GM23338 (cell line): Measurements from ENCODE around the gene ATP6V1F. TPM values are rescaled to one million over a fixed set of nuclear protein-coding genes. Genes with fewer than 3 reads are reported as not detected.

Experiments
- ATAC-seq: fragments of 200-7000 bp; cut with Tn5 transposase; 3 replicates; pipeline ENCODE4 v1.9.1; 2020
- DNase-seq: peaks from one replicate; pipeline ENCODE4 v3.0.0-alpha.2; 2015; ENCODE audit warnings: low spot score
- H2AFZ ChIP-seq: fragments of 200-600 bp; sonication (generic); 2 replicates; pipeline ENCODE4 v1.8.0; 2016; ENCODE audit warnings: antibody characterized with exemption, mild to moderate bottlenecking, moderate library complexity
- H3F3A ChIP-seq: fragments of 200-600 bp; sonication (generic); replicated peaks from 2 replicates; pipeline ENCODE4 v1.8.0; 2017; ENCODE audit warnings: antibody characterized with exemption, mixed run types, low read depth
- H3K27ac ChIP-seq: fragments of 200-600 bp; sonication (generic); 2 replicates; pipeline ENCODE4 v1.6.1; 2016; ENCODE audit warnings: low read depth
- H3K27me3 ChIP-seq: fragments of 200-600 bp; sonication (generic); 2 replicates; pipeline ENCODE4 v1.8.0; 2016; ENCODE audit warnings: mild to moderate bottlenecking, mixed run types, moderate library complexity; ENCODE audit not compliant: insufficient read depth
- H3K36me3 ChIP-seq: fragments of 200-600 bp; sonication (generic); 2 replicates; pipeline ENCODE4 v1.8.0; 2016; ENCODE audit warnings: mild to moderate bottlenecking; ENCODE audit not compliant: insufficient read depth
- H3K4me1 ChIP-seq: fragments of 200-600 bp; sonication (generic); 2 replicates; pipeline ENCODE4 v1.8.0; 2016; ENCODE audit warnings: mild to moderate bottlenecking, moderate library complexity; ENCODE audit not compliant: insufficient read depth
- H3K4me2 ChIP-seq: fragments of 200-600 bp; sonication (generic); 2 replicates; pipeline ENCODE4 v1.7.1; 2017; ENCODE audit warnings: mixed run types
- H3K4me3 ChIP-seq: fragments of 200-600 bp; sonication (generic); 2 replicates; pipeline ENCODE4 v1.6.1; 2016; ENCODE audit warnings: mixed run types
- H3K79me2 ChIP-seq: fragments of 200-600 bp; sonication (generic); replicated peaks from 2 replicates; pipeline ENCODE4 v1.8.0; 2017; ENCODE audit warnings: mild to moderate bottlenecking; ENCODE audit not compliant: insufficient read depth
- H3K9me2 ChIP-seq: fragments of 200-600 bp; sonication (generic); 2 replicates; pipeline ENCODE4 v1.8.0; 2017; ENCODE audit not compliant: insufficient read depth
- H4K20me1 ChIP-seq: fragments of 200-600 bp; sonication (generic); replicated peaks from 2 replicates; pipeline ENCODE4 v1.8.0; 2017; ENCODE audit warnings: mild to moderate bottlenecking; ENCODE audit not compliant: insufficient read depth
- H3K27ac Mint-ChIP-seq: 2 replicates; pipeline ENCODE4 v1.8.0; 2020; ENCODE audit warnings: inconsistent platforms, mild to moderate bottlenecking, moderate library complexity, mixed read lengths
- H3K27me3 Mint-ChIP-seq: 3 replicates; pipeline ENCODE4 v1.8.0; 2022; ENCODE audit warnings: low read depth, mild to moderate bottlenecking, moderate library complexity, mixed read lengths, inconsistent platforms; ENCODE audit not compliant: insufficient read depth, poor library complexity
- H3K36me3 Mint-ChIP-seq: 3 replicates; pipeline ENCODE4 v1.8.0; 2021; ENCODE audit warnings: low read depth, mild to moderate bottlenecking, inconsistent platforms, moderate library complexity, mixed read lengths
- H3K4me1 Mint-ChIP-seq: 3 replicates; pipeline ENCODE4 v1.8.0; 2020; ENCODE audit warnings: mild to moderate bottlenecking, inconsistent platforms, mixed read lengths
- H3K4me3 Mint-ChIP-seq: 3 replicates; pipeline ENCODE4 v1.8.0; 2021; ENCODE audit warnings: moderate library complexity, mild to moderate bottlenecking, inconsistent platforms, mixed read lengths
- H3K9me3 Mint-ChIP-seq: 3 replicates; pipeline ENCODE4 v1.8.0; 2020; ENCODE audit warnings: moderate library complexity, mild to moderate bottlenecking, inconsistent platforms, mixed read lengths
- EZH2 ChIP-seq: fragments of 200-600 bp; sonication (generic); IDR thresholded peaks from one replicate; pipeline ENCODE4 v1.8.0; 2017; ENCODE audit warnings: antibody characterized with exemption, mild to moderate bottlenecking, low read depth; ENCODE audit not compliant: unreplicated experiment
- JUNB ChIP-seq: IDR thresholded peaks from one replicate; pipeline ENCODE4 v1.6.1; 2016; ENCODE audit warnings: antibody characterized with exemption; ENCODE audit not compliant: unreplicated experiment
- POLR2AphosphoS5 ChIP-seq: IDR thresholded peaks from 2 replicates; pipeline ENCODE4 v1.6.1; 2016; ENCODE audit warnings: antibody characterized with exemption, low read depth
- ZNF331 ChIP-seq: fragments of 250-450 bp; sonication (Bioruptor Pico); IDR thresholded peaks from 2 replicates; pipeline ENCODE4 v1.5.0; 2020; ENCODE audit warnings: low read depth, mild to moderate bottlenecking, moderate library complexity
- polyA plus RNA-seq: library from polyadenylated mRNA; unstranded; fragments of >200 nt; fragmentation: Nextera tagmentation; extraction: Ambion mirVana; gene quantifications from 2 replicates; pipeline ENCODE4 v1.2.1, GENCODE V29; 2016
- total RNA-seq: library from RNA; depleted of rRNA; stranded (reverse); fragments of >200 nt; shearing (Covaris generic); gene quantifications from 2 replicates; pipeline ENCODE4 v1.2.3, GENCODE V29; 2014
- TF ChIP-seq, protein P1 (sequence below), 2 experiments: fragments of 200-600 bp in 1 of 2; sonication (generic) in 1 of 2; conservative IDR thresholded peaks; 2 replicates each; pipeline versions ENCODE4 v1.5.1 to v1.6.1; 2016 to 2017; ENCODE audit warnings: antibody characterized with exemption in 2 of 2, low read depth in 2 of 2, mild to moderate bottlenecking in 2 of 2, moderate library complexity in 1 of 2
- TF ChIP-seq, protein P2 (sequence below): fragments of 250-450 bp; sonication (Bioruptor Pico); IDR thresholded peaks from 2 replicates; pipeline ENCODE4 v1.5.0; 2020; ENCODE audit warnings: mild to moderate bottlenecking, moderate library complexity

The ATP6V1F gene
- total and polyA plus RNA-seq, 2 experiments from 2014 or later = 66.5 to 271 TPM

DNA sequence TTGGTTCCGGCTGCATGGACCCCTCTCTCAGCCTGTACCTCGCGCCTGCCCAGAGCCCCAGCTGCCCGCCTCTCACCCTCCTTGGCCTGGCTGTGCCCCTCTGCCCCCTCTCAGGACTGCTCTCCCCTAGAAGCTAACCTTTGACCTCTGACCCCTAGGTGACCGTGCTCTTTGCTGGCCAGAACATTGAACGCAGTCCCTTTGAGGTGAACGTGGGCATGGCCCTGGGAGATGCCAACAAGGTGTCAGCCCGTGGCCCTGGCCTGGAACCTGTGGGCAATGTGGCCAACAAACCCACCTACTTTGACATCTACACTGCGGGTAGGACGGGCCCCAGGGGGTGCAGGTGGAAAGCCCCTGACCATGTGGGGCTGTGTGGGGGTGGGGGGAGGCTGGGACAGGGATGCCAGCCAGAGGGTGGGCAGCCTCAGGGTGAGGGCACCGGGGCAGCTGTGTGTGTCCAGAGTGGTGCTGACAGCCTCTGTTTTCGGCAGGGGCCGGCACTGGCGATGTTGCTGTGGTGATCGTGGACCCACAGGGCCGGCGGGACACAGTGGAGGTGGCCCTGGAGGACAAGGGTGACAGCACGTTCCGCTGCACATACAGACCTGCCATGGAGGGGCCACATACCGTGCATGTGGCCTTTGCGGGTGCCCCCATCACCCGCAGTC lies 24.4 kb upstream of the ATP6V1F start (continued):
- TF ChIP-seq, protein P1, sequence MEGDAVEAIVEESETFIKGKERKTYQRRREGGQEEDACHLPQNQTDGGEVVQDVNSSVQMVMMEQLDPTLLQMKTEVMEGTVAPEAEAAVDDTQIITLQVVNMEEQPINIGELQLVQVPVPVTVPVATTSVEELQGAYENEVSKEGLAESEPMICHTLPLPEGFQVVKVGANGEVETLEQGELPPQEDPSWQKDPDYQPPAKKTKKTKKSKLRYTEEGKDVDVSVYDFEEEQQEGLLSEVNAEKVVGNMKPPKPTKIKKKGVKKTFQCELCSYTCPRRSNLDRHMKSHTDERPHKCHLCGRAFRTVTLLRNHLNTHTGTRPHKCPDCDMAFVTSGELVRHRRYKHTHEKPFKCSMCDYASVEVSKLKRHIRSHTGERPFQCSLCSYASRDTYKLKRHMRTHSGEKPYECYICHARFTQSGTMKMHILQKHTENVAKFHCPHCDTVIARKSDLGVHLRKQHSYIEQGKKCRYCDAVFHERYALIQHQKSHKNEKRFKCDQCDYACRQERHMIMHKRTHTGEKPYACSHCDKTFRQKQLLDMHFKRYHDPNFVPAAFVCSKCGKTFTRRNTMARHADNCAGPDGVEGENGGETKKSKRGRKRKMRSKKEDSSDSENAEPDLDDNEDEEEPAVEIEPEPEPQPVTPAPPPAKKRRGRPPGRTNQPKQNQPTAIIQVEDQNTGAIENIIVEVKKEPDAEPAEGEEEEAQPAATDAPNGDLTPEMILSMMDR (conservative IDR thresholded peaks at IDR 0.05; ENCODE audit: low read depth in 2 of 2) = no peak
- TF ChIP-seq JUNB (no peak), EZH2 (no peak)

DNA sequence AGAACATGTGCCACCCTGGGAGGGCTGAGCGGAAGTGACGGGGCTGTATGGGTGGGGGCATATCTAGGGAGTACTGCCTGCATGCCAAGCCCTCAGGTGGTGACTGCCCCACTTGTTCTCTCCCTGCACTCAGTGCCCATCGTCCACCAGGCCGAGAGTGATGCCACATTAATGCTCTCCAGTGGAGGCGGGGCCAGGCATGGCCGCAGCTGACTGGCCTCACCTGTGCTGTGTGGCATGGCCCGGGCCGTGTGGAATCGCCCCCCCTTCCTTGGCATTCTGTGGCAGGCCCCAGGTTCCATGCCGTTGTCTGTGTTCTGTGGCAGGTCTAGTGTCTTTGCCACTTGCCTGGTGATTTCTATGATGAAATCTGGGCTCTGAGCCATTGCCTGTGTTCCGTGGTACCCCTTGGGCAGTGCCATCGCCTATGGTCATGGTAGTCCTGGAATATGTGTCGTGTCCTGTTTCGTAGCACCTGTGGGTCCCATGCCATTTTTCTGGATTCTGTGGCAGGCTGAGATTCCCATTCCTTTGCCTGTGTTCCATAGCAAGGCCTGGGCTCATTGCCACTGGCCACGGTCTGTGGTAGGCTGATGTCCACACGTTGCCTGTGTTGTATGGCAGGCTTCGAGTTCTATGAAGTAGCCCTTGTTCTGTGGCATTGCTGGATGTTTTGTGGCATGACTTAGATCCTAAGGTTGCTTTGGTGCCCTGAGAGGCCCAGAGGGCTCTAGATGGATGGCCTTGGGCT lies 23.5 kb upstream of the ATP6V1F start:
- peaks cover 4% of the 10 kb centered on the region; the same call in 1 of the 2 replicates for H3K4me1 ChIP-seq
- peaks cover 12% of the 10 kb centered on the region for H3K4me1 Mint-ChIP-seq
- peaks cover 12% of the 10 kb centered on the region for H3K27me3 Mint-ChIP-seq
- no peak overlapping the region for H3K27ac Mint-ChIP-seq
- ATAC-seq (no peak), DNase-seq (no peak)
- H4K20me1 ChIP-seq = no peaks in the 10 kb centered on the region
- TF ChIP-seq ZNF331 (CRISPR knock-in tag) (no peak), EZH2 (no peak), POLR2AphosphoS5 (no peak)
- TF ChIP-seq, protein P2, sequence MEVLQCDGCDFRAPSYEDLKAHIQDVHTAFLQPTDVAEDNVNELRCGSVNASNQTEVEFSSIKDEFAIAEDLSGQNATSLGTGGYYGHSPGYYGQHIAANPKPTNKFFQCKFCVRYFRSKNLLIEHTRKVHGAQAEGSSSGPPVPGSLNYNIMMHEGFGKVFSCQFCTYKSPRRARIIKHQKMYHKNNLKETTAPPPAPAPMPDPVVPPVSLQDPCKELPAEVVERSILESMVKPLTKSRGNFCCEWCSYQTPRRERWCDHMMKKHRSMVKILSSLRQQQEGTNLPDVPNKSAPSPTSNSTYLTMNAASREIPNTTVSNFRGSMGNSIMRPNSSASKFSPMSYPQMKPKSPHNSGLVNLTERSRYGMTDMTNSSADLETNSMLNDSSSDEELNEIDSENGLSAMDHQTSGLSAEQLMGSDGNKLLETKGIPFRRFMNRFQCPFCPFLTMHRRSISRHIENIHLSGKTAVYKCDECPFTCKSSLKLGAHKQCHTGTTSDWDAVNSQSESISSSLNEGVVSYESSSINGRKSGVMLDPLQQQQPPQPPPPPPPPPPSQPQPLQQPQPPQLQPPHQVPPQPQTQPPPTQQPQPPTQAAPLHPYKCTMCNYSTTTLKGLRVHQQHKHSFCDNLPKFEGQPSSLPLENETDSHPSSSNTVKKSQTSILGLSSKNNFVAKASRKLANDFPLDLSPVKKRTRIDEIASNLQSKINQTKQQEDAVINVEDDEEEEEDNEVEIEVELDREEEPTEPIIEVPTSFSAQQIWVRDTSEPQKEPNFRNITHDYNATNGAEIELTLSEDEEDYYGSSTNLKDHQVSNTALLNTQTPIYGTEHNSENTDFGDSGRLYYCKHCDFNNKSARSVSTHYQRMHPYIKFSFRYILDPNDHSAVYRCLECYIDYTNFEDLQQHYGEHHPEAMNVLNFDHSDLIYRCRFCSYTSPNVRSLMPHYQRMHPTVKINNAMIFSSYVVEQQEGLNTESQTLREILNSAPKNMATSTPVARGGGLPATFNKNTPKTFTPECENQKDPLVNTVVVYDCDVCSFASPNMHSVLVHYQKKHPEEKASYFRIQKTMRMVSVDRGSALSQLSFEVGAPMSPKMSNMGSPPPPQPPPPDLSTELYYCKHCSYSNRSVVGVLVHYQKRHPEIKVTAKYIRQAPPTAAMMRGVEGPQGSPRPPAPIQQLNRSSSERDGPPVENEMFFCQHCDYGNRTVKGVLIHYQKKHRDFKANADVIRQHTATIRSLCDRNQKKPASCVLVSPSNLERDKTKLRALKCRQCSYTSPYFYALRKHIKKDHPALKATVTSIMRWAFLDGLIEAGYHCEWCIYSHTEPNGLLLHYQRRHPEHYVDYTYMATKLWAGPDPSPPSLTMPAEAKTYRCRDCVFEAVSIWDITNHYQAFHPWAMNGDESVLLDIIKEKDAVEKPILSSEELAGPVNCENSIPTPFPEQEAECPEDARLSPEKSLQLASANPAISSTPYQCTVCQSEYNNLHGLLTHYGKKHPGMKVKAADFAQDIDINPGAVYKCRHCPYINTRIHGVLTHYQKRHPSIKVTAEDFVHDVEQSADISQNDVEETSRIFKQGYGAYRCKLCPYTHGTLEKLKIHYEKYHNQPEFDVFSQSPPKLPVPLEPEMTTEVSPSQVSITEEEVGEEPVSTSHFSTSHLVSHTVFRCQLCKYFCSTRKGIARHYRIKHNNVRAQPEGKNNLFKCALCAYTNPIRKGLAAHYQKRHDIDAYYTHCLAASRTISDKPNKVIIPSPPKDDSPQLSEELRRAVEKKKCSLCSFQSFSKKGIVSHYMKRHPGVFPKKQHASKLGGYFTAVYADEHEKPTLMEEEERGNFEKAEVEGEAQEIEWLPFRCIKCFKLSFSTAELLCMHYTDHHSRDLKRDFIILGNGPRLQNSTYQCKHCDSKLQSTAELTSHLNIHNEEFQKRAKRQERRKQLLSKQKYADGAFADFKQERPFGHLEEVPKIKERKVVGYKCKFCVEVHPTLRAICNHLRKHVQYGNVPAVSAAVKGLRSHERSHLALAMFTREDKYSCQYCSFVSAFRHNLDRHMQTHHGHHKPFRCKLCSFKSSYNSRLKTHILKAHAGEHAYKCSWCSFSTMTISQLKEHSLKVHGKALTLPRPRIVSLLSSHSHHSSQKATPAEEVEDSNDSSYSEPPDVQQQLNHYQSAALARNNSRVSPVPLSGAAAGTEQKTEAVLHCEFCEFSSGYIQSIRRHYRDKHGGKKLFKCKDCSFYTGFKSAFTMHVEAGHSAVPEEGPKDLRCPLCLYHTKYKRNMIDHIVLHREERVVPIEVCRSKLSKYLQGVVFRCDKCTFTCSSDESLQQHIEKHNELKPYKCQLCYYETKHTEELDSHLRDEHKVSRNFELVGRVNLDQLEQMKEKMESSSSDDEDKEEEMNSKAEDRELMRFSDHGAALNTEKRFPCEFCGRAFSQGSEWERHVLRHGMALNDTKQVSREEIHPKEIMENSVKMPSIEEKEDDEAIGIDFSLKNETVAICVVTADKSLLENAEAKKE (CRISPR knock-in tag) = no peak
- no peaks in the 10 kb centered on the region for H3F3A ChIP-seq
- H3K9me2 ChIP-seq = no peaks in the 10 kb centered on the region
- no peaks in the 10 kb centered on the region; the same call in 2 of the 3 replicates for H3K9me3 Mint-ChIP-seq
- no peak overlapping the region for H3K4me3 Mint-ChIP-seq
- no peaks in the 10 kb centered on the region for H3K36me3 ChIP-seq
- no peaks in the 10 kb centered on the region for H3K79me2 ChIP-seq
- H3K4me2 ChIP-seq = no peak overlapping the region
- no peak overlapping the region for H2AFZ ChIP-seq
- H3K4me3 ChIP-seq = no peak overlapping the region
- H3K27ac ChIP-seq = no peak overlapping the region
- H3K27me3 ChIP-seq = no peaks in the 10 kb centered on the region
- H3K36me3 Mint-ChIP-seq = no peaks in the 10 kb centered on the region; the same call in 2 of the 3 replicates
